ENCODE results near the gene CAMTA1.

The CAMTA1 gene

DNA sequence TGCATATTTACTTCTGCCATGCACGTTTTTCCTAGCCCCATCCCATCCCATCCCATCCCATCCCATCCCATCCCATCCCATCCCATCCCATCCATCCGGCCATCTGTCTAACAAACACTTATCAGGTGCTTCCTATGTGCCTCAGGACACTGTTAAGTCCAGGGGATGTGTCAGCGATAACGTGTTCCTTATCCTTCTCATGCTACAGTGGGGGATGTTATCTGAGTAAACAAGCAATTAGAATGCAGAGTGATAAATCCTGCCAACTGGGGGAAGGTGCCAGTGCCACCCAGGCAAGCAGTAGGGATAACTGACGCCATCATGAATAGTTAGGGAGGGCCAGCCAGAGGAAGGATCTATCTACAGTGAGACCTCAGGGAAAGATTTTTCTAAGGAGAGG is 304.2 kb downstream of the CAMTA1 start:
- DNase-seq (ENCODE audit: low read depth) = no peak
- H3K4me3 ChIP-seq (ENCODE audit: low read length) = no peak overlapping the region
- TF ChIP-seq, protein P1, sequence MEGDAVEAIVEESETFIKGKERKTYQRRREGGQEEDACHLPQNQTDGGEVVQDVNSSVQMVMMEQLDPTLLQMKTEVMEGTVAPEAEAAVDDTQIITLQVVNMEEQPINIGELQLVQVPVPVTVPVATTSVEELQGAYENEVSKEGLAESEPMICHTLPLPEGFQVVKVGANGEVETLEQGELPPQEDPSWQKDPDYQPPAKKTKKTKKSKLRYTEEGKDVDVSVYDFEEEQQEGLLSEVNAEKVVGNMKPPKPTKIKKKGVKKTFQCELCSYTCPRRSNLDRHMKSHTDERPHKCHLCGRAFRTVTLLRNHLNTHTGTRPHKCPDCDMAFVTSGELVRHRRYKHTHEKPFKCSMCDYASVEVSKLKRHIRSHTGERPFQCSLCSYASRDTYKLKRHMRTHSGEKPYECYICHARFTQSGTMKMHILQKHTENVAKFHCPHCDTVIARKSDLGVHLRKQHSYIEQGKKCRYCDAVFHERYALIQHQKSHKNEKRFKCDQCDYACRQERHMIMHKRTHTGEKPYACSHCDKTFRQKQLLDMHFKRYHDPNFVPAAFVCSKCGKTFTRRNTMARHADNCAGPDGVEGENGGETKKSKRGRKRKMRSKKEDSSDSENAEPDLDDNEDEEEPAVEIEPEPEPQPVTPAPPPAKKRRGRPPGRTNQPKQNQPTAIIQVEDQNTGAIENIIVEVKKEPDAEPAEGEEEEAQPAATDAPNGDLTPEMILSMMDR (conservative IDR thresholded peaks at IDR 0.05; ENCODE audit: low read depth, low read length) = no peak

DNA sequence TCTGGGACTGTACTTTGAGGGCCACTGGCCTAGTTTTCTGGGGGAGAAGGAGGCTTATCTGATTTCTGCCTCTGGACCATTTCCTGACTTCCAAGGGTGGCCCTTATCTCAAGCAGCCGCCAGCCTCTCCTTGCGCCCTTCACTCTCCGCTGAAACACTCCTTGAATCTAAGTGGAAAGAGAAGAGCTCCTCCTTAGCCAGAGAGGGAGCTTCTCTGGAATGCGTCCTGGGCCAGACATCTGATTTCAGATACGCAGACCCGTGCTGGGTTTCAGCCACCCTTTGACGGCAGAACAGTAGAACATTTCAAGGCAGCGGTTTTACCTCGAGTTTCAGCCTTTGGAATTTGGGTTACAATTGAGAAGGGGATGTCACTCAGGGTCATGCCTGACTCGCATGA is 308.0 kb downstream of the CAMTA1 start:
- DNase-seq (ENCODE audit: low read depth) = no peak
- no peak overlapping the region for H3K4me3 ChIP-seq (ENCODE audit: low read length)
- TF ChIP-seq, protein P1 (conservative IDR thresholded peaks at IDR 0.05; ENCODE audit: low read depth, low read length) = no peak

DNA sequence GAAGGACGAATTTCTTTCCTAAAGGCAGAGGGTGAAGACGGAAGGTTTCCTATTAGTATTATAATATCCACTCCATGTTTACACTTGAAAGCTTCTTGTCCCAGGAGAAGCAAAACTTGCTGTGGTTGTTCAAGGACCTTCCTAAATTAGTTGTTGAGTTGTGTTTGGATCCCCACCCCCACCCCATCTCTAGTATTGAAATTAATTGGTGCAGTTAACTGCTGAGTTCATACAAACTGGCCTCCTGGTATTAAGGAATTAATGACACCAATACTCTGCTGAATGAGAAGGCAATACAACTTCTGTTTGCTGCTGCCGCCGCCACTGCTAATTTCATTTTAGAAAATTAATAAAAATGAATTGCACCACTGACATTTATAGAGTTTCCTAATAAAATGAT is 308.8 kb downstream of the CAMTA1 start:
- no peak for DNase-seq (ENCODE audit: low read depth)
- TF ChIP-seq, protein P1 (conservative IDR thresholded peaks at IDR 0.05; ENCODE audit: low read depth, low read length) = no peak
- no peak overlapping the region for H3K4me3 ChIP-seq (ENCODE audit: low read length)

DNA sequence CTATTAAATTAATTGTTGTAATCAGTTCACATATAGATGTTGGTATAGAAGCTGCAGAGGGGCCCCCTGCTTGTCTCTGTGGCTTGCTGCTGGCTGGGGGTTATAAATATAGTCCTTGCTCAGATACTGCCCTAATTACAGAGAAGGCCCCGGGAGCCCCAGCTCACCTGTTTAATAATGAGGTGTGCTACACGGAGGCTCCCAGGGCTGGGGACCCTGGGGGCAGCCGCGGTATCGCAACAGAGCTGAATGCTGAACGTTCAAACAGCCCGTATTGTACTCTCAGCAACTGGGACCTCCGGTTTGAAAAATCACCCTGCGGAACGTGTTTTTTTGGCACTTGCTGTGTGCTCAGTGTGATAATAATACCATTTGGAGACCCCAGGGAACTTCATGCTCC is 309.3 kb downstream of the CAMTA1 start:
- no peak overlapping the region for H3K4me3 ChIP-seq (ENCODE audit: low read length)
- TF ChIP-seq, protein P1 (conservative IDR thresholded peaks at IDR 0.05; ENCODE audit: low read depth, low read length) = no peak
- DNase-seq (ENCODE audit: low read depth) = no peak

DNA sequence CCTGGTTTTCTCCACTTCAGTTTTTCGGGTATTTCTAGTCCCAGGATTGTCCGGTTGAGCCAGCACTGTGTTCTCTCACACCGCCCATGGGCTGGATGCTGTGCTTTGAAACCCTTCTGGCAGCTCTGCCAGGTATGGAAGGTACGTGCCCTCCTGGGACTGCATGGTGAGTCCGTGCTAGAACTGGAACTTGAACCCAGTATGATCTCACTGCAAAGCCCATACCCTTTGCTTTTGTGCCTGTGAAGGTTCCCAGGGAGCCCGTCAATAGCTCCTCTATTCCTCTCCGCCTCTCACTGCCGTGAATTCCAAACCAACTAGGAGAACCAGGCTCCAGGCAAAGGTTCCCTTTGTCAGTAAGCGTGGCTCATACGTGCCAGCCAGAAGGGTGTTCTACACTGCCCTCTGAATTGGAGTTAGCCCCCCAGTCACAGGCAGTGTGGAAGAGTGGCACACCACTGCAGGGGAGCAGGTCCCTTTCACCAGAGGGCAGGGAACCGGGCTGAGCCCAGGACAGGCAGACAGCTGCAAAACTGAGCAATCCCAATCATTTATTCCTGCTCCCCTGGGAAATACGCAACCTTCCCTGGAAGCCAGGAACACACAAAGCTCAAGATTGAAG is 310.2 kb downstream of the CAMTA1 start:
- no peak overlapping the region for H3K4me3 ChIP-seq (ENCODE audit: low read length)
- no peak for DNase-seq (ENCODE audit: low read depth)
- TF ChIP-seq, protein P1 (conservative IDR thresholded peaks at IDR 0.05; ENCODE audit: low read depth, low read length) = no peak

DNA sequence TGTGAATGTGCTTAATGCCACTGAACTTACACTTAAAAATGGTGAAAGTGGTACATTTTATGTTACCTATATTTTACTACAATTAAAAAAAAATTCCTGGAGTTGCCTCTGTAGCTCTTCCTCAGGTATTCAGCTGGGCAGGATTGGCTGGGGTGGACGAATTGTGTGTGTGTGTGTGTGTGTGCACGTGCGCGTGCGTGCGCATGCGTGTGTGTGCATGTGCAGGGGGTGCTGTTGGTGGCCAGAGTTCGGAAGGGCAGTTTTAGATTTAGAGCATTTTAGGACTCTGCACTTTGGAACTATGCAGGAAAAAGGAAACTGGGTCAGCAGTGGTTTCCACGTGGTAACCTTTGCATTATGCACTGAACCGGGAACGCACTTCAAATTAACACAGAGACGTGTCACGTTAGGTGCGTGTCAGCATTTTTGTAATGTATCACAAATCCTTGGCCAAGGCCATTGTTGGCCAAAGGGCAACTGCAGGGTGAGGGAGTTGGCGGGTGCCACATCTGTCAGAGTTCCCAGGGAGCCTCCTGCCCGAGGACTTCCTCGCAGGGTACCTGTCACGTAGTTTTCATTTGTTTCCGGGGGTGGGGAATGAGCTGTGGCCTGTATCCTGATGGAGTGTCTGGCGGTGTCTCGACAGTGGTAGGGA is 312.8 kb downstream of the CAMTA1 start:
- no peak overlapping the region for H3K4me3 ChIP-seq (ENCODE audit: low read length)
- no peak for DNase-seq (ENCODE audit: low read depth)
- TF ChIP-seq, protein P1 (conservative IDR thresholded peaks at IDR 0.05; ENCODE audit: low read depth, low read length) = no peak

DNA sequence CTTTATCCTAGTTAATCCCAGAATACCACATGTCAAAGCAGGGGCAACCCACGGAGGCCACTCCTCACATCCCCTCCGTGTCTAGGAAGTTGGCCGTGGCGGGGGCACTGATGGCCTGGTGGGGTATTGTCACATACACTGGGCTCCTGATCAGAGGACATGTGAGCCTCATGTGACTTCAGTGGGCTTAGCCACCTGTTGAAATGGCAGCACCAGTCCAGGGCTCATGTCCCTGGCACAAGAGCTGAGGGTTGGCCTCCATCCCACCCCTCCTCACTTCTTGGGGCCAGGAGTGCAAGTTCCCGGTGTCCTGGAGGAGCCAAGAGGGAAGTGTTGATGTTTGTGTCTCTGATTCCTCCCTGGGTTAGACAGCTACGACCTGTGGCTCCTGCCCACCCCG is 313.4 kb downstream of the CAMTA1 start:
- DNase-seq (ENCODE audit: low read depth) = no peak
- H3K4me3 ChIP-seq (ENCODE audit: low read length) = no peak overlapping the region
- TF ChIP-seq, protein P1 (conservative IDR thresholded peaks at IDR 0.05; ENCODE audit: low read depth, low read length) = no peak

Measured in retinal pigment epithelial cell (primary cell).